Ascending aorta (tissue), 2 donors: Measurements from ENCODE around the gene C1orf116. TPM values are rescaled to one million over a fixed set of nuclear protein-coding genes. Genes with fewer than 3 reads are reported as not detected.

Source experiments
- DNase-seq, 2 donors: peaks; one replicate each; pipeline ENCODE4 v3.0.0-alpha.2; 2019; ENCODE audit warnings: low spot score in 2 of 2
- H3K27ac ChIP-seq, 2 donors: fragments of 200-600 bp; sonication (generic); one replicate each; pipeline ENCODE4 v1.5.1; 2016 to 2017; ENCODE audit warnings: mild to moderate bottlenecking in 1 of 2
- H3K27me3 ChIP-seq: fragments of 200-600 bp; sonication (generic); one replicate; pipeline ENCODE4 v1.5.1; 2017
- H3K36me3 ChIP-seq, 2 donors: fragments of 200-600 bp; sonication (generic); one replicate each; pipeline ENCODE4 v1.5.1; 2016
- H3K4me1 ChIP-seq, 2 donors: fragments of 200-600 bp; sonication (generic); one replicate each; pipeline ENCODE4 v1.5.1; 2016 to 2017; ENCODE audit warnings: mild to moderate bottlenecking in 1 of 2
- H3K4me3 ChIP-seq, 2 donors: fragments of 200-600 bp; sonication (generic); one replicate each; pipeline ENCODE4 v1.5.1; 2016 to 2017; ENCODE audit warnings: mild to moderate bottlenecking in 1 of 2
- H3K9me3 ChIP-seq, 2 donors: fragments of 200-600 bp; sonication (generic); one replicate each; pipeline ENCODE4 v1.5.1; 2016
- intact Hi-C: fragments of 100-400 bp; cut with DNase I; formaldehyde crosslinking; loops from one replicate; pipeline ENCODE4 v1.15.1; 2023
- total RNA-seq: library from RNA; depleted of rRNA; stranded (reverse); fragments of >200 nt; gene quantifications from one replicate; pipeline ENCODE4 v1.1.0, GENCODE V29; 2016
- TF ChIP-seq, protein P1 (sequence below), 3 experiments: fragments of 200-600 bp in 2 of 3; fragments of 450-650 bp in 1 of 3; sonication (generic) in 2 of 3; IDR thresholded peaks; one replicate each; pipeline ENCODE4 v1.5.1; 2016 to 2019; ENCODE audit warnings: antibody characterized with exemption in 3 of 3, mild to moderate bottlenecking in 1 of 3, moderate library complexity in 1 of 3

C1orf116 gene
- total RNA-seq, 1 donor from 2014 or later = not detected

DNA sequence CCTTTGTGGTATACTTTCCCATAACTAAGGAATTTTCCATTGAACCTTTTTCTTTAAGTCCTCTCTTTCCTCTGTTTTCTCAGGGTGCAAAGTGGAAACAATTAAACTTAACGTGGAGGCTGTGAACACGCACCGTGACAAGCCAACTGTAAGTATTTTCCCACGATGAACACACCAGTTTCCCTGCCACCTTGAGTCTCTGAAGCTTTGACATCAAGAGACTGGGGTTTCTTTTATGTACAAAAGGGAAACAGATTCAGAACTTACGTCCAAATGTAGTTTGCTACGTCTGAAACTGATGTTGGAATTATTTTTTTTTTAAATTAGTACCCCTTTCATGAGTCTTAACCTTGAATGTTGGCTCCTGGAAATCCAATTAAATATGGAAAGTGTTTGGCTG lies 38.9 kb upstream of the C1orf116 start:
- Histone ChIP-seq H3K4me3 (no peak overlapping the region), H3K36me3 (peaks cover 12 to 41% of the 10 kb centered on the region in 2 donors), H3K4me1 (no peaks in the 10 kb centered on the region), H3K27me3 (no peaks in the 10 kb centered on the region), H3K27ac (no peak overlapping the region), H3K9me3 (no peaks in the 10 kb centered on the region)
- no peak for DNase-seq
- intact Hi-C loops = no loop called here
- TF ChIP-seq, protein P1, sequence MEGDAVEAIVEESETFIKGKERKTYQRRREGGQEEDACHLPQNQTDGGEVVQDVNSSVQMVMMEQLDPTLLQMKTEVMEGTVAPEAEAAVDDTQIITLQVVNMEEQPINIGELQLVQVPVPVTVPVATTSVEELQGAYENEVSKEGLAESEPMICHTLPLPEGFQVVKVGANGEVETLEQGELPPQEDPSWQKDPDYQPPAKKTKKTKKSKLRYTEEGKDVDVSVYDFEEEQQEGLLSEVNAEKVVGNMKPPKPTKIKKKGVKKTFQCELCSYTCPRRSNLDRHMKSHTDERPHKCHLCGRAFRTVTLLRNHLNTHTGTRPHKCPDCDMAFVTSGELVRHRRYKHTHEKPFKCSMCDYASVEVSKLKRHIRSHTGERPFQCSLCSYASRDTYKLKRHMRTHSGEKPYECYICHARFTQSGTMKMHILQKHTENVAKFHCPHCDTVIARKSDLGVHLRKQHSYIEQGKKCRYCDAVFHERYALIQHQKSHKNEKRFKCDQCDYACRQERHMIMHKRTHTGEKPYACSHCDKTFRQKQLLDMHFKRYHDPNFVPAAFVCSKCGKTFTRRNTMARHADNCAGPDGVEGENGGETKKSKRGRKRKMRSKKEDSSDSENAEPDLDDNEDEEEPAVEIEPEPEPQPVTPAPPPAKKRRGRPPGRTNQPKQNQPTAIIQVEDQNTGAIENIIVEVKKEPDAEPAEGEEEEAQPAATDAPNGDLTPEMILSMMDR (IDR thresholded peaks at IDR 0.05) = no peak

DNA sequence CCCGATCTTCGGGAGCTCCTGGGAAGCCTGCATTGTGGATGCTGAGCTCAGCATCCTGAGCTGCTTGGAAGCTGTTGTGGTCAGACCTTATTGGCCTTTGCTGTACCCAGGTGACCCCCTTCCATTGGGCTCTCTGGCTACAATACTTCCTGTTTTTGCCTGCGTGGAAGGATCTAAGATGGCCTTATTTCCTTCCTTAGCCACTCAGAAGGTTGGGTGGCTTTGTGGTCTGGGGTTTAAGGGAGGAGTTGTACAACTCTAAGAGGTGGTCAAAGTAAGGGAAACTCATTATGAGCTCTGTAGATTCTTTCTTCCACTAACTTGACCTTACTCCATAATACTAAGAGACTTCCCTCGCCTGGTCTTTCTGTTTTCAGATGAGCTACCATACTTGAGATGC lies 38.3 kb upstream of the C1orf116 start:
- no peaks in the 10 kb centered on the region for H3K4me1 ChIP-seq
- DNase-seq = no peak
- TF ChIP-seq, protein P1 (IDR thresholded peaks at IDR 0.05) = no peak
- no peaks in the 10 kb centered on the region for H3K27me3 ChIP-seq
- H3K36me3 ChIP-seq = peaks cover 14 to 42% of the 10 kb centered on the region in 2 donors
- H3K9me3 ChIP-seq = no peaks in the 10 kb centered on the region
- no peak overlapping the region for H3K27ac ChIP-seq
- H3K4me3 ChIP-seq = no peak overlapping the region
- intact Hi-C loops = no loop called here

DNA sequence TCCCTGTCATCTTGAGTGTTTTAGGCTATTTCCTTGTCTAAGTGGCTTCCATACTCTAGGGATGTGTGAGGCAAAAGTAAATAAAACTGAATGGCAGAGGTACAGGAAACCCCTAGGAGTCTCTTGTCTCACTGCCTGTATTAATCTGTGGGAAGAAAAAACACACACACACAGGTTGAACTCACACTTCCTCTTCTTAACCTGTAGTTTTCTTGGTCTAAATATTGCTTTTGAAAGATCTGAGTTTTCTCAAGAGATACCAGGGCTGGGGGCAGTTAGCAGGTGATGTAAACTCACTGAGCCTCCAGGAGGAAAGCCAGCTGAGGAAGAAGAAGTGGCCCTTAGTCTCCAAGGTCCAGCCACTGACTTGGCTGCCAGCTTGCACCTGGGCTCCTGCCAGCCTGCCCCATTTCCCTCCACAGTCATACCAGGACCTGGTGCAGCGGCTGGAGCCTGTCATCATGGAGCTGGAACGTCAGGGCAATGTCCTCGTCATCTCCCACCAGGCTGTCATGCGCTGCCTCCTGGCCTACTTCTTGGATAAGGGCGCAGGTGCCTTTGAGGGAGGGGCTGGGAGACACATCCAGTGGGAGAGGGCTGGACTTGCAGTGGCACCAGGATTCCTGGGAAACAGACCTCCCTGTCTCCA lies 37.4 kb upstream of the C1orf116 start:
- peaks cover 11 to 45% of the 10 kb centered on the region in 2 donors for H3K36me3 ChIP-seq
- no peak overlapping the region for H3K27ac ChIP-seq
- H3K4me3 ChIP-seq = no peak overlapping the region
- H3K9me3 ChIP-seq = no peaks in the 10 kb centered on the region
- intact Hi-C loops = no loop called here
- H3K27me3 ChIP-seq = no peaks in the 10 kb centered on the region
- no peak for DNase-seq
- TF ChIP-seq, protein P1 (IDR thresholded peaks at IDR 0.05) = no peak
- no peaks in the 10 kb centered on the region for H3K4me1 ChIP-seq

DNA sequence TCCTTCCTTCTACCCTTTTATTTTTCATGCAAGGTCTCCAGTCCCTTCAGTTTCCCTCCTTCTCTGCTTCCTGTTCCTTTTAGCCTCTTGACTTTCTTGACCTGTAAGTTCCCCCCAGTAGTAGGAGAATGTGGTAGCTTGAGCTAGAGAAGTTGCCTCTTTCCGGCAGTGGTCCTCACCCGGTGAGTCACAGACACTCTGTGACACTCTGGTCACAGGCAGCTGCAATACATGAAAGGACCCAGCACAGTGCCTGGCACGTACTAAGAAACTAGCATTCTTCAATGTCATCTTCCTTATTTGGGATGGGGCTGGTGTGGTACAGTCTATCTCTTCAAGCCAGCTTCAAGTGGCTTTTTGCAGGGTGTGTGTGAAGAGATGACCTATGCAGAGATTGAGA lies 36.5 kb upstream of the C1orf116 start:
- DNase-seq = no peak
- no peaks in the 10 kb centered on the region for H3K4me1 ChIP-seq
- peaks cover 11 to 45% of the 10 kb centered on the region in 2 donors for H3K36me3 ChIP-seq
- TF ChIP-seq, protein P1 (IDR thresholded peaks at IDR 0.05) = no peak
- H3K27ac ChIP-seq = no peak overlapping the region
- H3K27me3 ChIP-seq = no peaks in the 10 kb centered on the region
- no peak overlapping the region for H3K4me3 ChIP-seq
- H3K9me3 ChIP-seq = no peaks in the 10 kb centered on the region
- intact Hi-C loops = no loop called here

DNA sequence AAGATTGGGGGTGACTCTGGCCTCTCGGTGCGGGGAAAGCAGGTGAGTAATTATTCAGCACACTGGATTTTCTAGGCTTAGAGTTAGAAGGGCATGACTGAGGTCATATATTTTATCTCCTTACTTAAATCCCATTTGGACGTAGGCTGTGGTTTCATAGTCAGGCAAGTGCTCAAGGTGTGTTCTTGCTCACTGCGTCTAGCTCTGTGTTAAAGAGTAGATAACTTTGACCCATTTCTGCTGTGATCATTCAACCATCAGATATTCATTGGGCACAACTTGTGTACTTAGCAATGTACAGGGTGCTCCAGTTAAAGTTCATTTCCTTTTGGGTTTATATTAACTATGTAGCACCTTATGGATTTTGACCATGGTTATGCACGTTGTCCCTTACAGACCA lies 35.1 kb upstream of the C1orf116 start:
- no peaks in the 10 kb centered on the region for H3K4me1 ChIP-seq
- TF ChIP-seq, protein P1 (IDR thresholded peaks at IDR 0.05) = no peak
- H3K36me3 ChIP-seq = peaks cover 18 to 55% of the 10 kb centered on the region in 2 donors
- no peak overlapping the region for H3K27ac ChIP-seq
- H3K9me3 ChIP-seq = no peaks in the 10 kb centered on the region
- H3K4me3 ChIP-seq = no peak overlapping the region
- H3K27me3 ChIP-seq = no peaks in the 10 kb centered on the region
- DNase-seq = no peak
- intact Hi-C loops = no loop called here

DNA sequence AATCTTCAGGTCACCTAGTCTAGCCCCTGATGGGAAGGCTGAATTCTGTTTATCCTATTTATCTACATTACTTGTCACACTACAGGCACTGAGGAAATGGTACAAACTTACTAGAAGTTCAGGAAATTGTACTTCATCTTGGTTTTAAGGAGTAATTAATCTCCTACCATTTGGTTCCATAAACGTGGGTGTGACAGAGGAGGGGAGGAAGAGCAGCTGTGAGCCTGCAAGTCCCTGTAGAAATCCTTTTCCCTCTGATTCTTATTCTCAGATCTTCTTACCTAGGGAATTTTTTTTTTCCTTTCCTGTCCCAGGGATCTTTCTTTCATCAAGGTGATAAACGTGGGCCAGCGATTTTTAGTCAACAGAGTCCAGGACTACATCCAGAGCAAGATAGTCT lies 34.6 kb upstream of the C1orf116 start:
- Histone ChIP-seq H3K9me3 (no peaks in the 10 kb centered on the region), H3K27ac (no peak overlapping the region), H3K27me3 (no peaks in the 10 kb centered on the region), H3K36me3 (peaks cover 20 to 60% of the 10 kb centered on the region in 2 donors), H3K4me1 (no peaks in the 10 kb centered on the region), H3K4me3 (no peak overlapping the region)
- intact Hi-C loops = no loop called here
- TF ChIP-seq, protein P1 (IDR thresholded peaks at IDR 0.05) = no peak
- DNase-seq = no peak
